Astrocyte of the spinal cord (primary cell): ENCODE measurements around the gene MACROD2.

Experiments used
- DNase-seq: peaks from one replicate; pipeline ENCODE4 v3.0.0; 2011; ENCODE audit warnings: low read depth, low spot score
- H3K4me3 ChIP-seq: 2 replicates; pipeline ENCODE4 v1.5.1; 2011; ENCODE audit warnings: low read depth, mild to moderate bottlenecking, low read length, moderate library complexity
- CTCF ChIP-seq: IDR thresholded peaks from 2 replicates; pipeline ENCODE4 v1.5.1; 2012; ENCODE audit warnings: low read depth, mild to moderate bottlenecking, low read length, inconsistent platforms
- in situ Hi-C: cut with HindIII; loops from 2 replicates; pipeline ENCODE4 v1.10.0; 2017; ENCODE audit warnings: low sequenced_read_pairs

The MACROD2 gene

GRCh38 chr20:14720251-14720650 lies 724.9 kb downstream of the MACROD2 start:
- no peak for DNase-seq
- TF ChIP-seq CTCF: no peak
- no peak overlapping the region for H3K4me3 ChIP-seq
- in situ Hi-C loops: no loop called here

- no peak overlapping the region for H3K4me3 ChIP-seq
- in situ Hi-C loops: no loop called here
- no peak for TF ChIP-seq CTCF
- no peak for DNase-seq
Measured at GRCh38 chr20:14721926-14722452, 726.7 kb downstream of the MACROD2 start.

- no peak for TF ChIP-seq CTCF
- H3K4me3 ChIP-seq: no peak overlapping the region
- in situ Hi-C loops: no loop called here
- DNase-seq: no peak
Measured at GRCh38 chr20:14723614-14724013, 728.3 kb downstream of the MACROD2 start.

GRCh38 chr20:14724036-14724435 lies 728.7 kb downstream of the MACROD2 start:
- no peak for TF ChIP-seq CTCF
- in situ Hi-C loops: no loop called here
- no peak overlapping the region for H3K4me3 ChIP-seq
- DNase-seq: no peak

- H3K4me3 ChIP-seq: no peak overlapping the region
- TF ChIP-seq CTCF: no peak
- no peak for DNase-seq
- in situ Hi-C loops: no loop called here
Measured at GRCh38 chr20:14724468-14724867, 729.2 kb downstream of the MACROD2 start.

GRCh38 chr20:14726591-14726990 lies 731.3 kb downstream of the MACROD2 start:
- in situ Hi-C loops: no loop called here

More at GRCh38 chr20:14726591-14726990, 731.3 kb downstream of the MACROD2 start:
- no peak overlapping the region for H3K4me3 ChIP-seq
- no peak for DNase-seq
- TF ChIP-seq CTCF: no peak
